GM21381 (cell line): ENCODE measurements around the gene ZFYVE28.

Source experiments
- ATAC-seq: cut with Tn5 transposase; IDR thresholded peaks from one replicate; pipeline ENCODE4 v1.9.1; 2021; ENCODE audit warnings: mild to moderate bottlenecking, moderate library complexity; ENCODE audit not compliant: unreplicated experiment

Gene ZFYVE28

GRCh38 chr4:2334826-2335728, 83.4 kb downstream of the ZFYVE28 start:
- no peak for ATAC-seq

- ATAC-seq, result no peak
These were observed 84.4 kb downstream of the ZFYVE28 start for GRCh38 chr4:2333916-2334644.

- no peak for ATAC-seq
These were observed 85.0 kb downstream of the ZFYVE28 start for GRCh38 chr4:2333356-2333841.

- ATAC-seq, result no peak
These were observed 85.5 kb downstream of the ZFYVE28 start for GRCh38 chr4:2332976-2333319.

- no peak for ATAC-seq
These were observed 86.1 kb downstream of the ZFYVE28 start for GRCh38 chr4:2332201-2332975.

GRCh38 chr4:2331519-2332200, 86.8 kb downstream of the ZFYVE28 start:
- no peak for ATAC-seq

- ATAC-seq, result no peak
These were observed 87.4 kb downstream of the ZFYVE28 start for GRCh38 chr4:2331043-2331420.

- ATAC-seq, result no peak
These were observed 88.1 kb downstream of the ZFYVE28 start for GRCh38 chr4:2330091-2331042.

GRCh38 chr4:2327579-2327978, 90.9 kb downstream of the ZFYVE28 start:
- ATAC-seq, result no peak

GRCh38 chr4:2324891-2325290, 93.6 kb downstream of the ZFYVE28 start:
- no peak for ATAC-seq

- no peak for ATAC-seq
These were observed 95.6 kb downstream of the ZFYVE28 start for GRCh38 chr4:2322841-2323240.

GRCh38 chr4:2322227-2322626, 96.2 kb downstream of the ZFYVE28 start:
- ATAC-seq, result no peak

- ATAC-seq, result no peak
These were observed 96.9 kb downstream of the ZFYVE28 start for GRCh38 chr4:2321279-2322196.

- ATAC-seq, result no peak
These were observed 97.7 kb downstream of the ZFYVE28 start for GRCh38 chr4:2320746-2321145.

- ATAC-seq, result no peak
These were observed 98.3 kb downstream of the ZFYVE28 start for GRCh38 chr4:2320152-2320551.

GRCh38 chr4:2318885-2319284, 99.6 kb downstream of the ZFYVE28 start:
- no peak for ATAC-seq

- ATAC-seq, result no peak
These were observed 100.0 kb downstream of the ZFYVE28 start for GRCh38 chr4:2318476-2318875.

- ATAC-seq, result no peak
These were observed 105.1 kb downstream of the ZFYVE28 start for GRCh38 chr4:2313366-2313765.
